Activated CD4-positive, alpha-beta T cell treated with anti-CD3 and anti-CD28 coated beads, Interleukin-2, amount 50 U/mL, for 16 hours (primary cell): ENCODE data around the gene SERF2.

Experiments used
- DNase-seq: peaks from one replicate; pipeline ENCODE4 v3.0.0-alpha.2; 2020

The SERF2 gene

DNA sequence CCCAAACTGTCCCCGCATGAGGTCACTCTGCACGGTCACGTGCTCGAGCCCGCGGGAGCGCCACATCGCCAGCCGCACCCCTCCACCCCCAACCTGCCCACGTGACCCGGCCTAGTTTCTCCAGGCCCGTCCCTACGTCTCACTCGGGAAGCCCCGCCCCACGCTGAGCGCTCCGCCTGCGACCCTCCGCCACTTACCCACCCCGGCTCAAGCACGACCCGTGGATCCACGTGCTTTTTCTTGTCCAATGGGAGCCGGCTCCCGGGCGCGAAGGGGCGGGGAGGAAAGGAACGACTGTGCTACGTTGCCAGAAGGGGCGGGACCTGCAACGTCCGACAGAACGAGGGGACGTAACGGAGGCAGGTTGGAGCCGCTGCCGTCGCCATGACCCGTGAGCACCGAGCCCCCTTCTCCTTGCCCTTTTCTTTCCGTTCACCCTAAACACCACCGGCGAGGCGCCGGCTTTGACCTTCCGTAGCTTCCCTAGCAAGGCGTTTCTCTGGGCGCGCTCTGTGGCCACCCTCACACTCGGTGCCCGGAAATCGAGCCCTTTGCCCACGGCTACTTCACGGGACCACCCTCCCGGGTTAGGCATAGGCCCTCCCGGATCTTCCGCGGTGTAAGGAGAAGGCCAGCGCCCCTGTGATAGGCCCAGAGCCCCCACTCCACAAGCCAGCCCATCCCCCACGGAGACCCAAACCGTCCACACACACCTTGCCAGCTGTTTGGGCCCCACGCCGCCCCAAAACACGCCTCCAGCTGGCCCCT, at the start of gene SERF2:
Gene SERF2 (plus strand): TSS at position 328 of the 768 bp plus-strand sequence. CDS start 57 bp downstream, at position 385.
- DNase-seq = peak; percentile 100

DNA sequence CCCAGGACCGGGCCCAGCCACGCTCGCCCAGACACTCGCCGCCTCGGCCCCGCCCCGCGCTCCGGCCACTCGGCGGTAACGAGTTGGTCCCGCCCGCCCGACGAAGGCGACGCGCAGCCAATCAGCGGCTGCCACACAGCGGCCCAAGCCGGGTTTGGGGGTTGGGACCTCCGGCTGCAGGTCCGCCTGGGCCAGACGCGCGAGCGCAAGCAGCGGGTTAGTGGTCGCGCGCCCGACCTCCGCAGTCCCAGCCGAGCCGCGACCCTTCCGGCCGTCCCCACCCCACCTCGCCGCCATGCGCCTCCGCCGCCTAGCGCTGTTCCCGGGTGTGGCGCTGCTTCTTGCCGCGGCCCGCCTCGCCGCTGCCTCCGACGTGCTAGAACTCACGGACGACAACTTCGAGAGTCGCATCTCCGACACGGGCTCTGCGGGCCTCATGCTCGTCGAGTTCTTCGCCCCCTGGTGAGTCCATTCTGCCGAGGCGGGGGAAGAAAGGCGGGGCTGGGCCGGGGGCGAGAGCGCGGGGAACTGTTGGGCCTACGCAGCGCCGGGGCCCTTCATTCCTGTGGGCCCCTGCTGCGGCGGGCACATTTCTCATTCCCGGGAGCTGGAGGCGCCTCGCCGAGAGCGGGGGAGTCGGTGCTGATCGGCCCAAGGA, 45.7 kb upstream of the SERF2 start, which contains the start of gene PDIA3:
Gene PDIA3 (plus strand): TSS at position 194 of the 658 bp plus-strand sequence. CDS start 102 bp downstream, at position 296.
- peak; percentile 95 for DNase-seq

DNA sequence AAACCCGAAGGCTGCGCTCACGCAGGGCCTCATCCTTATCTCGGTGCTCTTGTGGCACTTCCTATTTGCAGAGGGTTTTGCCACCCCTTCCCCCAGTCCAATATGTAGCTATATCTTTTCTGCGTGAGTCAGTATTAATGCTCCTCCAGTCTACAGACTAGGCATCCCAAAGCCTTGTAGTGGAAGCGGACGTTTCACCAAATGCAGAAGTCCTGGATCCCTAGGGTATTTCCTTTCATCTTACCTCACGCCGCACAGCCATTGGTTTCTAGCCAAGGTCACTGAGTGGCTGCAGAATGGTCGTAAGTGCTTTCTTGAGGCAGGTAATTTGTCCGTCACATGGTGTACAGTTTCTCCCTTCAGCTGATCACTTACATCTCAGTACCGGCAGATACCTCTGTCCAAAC, 45.2 kb upstream of the SERF2 start:
- DNase-seq = peak; percentile 30

DNA sequence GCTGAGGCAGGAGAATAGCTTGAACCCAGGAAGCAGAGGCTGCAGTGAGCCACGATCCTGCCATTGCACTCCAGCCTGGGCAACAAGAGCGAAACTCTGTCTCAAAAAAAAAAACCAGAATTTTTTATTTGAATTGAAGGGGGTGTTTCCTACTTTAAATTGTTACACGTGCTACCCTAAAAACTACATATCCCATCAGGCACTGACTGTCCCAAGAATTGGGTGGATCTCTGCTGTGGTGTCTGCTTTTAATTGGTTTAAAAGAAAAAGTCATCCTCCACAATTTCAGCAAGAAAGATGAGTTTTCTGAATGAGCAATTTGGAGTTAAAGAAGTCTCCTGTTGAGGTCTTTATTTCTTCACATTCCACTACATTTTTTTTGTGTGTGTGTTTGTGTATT, 43.7 kb upstream of the SERF2 start:
- DNase-seq = peak; percentile 45

DNA sequence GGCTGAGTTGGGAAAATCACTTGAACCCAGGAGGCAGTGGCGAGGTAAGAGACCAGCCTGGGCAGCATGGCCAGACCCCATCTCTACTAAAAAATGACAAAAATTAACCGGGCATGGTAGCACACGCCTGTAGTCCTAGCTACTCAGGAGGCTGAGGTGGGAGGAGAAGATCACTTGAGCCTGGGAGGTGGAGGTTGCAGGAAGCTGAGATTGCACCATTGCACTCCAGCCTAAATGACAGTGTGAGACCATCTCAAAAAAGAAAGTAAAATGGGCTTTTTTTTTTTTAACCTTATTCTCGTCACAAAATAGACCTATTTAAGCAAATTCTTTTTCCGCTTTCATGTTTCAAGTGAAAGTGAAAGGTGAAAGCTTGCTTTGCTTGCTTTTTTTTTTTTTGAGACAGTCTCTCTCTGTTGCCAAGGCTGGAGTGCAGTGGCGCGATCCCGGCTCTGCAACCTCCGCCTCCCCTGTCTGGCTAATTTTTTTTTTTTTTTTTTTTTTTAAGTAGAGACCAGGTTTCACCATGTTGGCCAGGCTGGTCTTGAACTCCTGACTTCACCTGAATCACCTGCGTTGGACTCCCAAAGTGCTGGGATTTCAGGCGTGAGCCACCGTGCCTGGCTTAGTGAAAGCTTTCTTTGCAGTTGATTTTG, 42.3 kb upstream of the SERF2 start:
- DNase-seq = peak; percentile 74

DNA sequence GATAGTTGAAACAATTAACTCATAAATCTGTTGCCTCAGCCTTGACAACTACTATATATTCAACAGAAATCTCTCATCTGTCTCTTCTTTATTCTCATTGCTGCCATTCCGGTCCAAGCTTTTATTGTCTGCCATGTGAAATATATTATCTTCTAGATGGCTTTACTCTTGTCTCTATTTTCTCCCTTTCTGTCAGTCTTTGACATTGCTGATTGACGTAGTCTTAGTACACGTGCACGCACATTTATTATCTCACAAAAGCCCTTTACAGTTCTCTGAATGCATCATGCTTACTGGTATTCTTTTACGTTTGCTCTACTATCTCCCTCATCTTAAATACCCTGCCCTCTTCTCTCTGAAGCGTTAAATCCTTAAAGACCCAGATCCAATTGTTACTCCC, 40.2 kb upstream of the SERF2 start:
- DNase-seq = no peak

DNA sequence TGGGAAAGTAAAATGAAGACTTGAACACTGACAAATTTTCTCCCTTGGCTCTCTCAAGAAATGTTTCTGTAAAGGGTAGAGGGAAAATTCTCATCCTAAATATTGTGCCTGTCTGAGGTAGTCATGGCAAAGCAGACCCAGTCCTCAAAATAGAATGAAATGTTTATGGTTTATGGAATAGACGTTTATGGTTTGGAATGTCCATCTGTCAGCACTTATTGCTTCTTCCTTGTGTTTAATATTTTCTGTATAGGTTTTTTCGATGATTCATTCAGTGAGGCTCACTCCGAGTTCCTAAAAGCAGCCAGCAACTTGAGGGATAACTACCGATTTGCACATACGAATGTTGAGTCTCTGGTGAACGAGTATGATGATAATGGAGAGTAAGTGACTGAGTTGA, 29.3 kb upstream of the SERF2 start:
- no peak for DNase-seq

DNA sequence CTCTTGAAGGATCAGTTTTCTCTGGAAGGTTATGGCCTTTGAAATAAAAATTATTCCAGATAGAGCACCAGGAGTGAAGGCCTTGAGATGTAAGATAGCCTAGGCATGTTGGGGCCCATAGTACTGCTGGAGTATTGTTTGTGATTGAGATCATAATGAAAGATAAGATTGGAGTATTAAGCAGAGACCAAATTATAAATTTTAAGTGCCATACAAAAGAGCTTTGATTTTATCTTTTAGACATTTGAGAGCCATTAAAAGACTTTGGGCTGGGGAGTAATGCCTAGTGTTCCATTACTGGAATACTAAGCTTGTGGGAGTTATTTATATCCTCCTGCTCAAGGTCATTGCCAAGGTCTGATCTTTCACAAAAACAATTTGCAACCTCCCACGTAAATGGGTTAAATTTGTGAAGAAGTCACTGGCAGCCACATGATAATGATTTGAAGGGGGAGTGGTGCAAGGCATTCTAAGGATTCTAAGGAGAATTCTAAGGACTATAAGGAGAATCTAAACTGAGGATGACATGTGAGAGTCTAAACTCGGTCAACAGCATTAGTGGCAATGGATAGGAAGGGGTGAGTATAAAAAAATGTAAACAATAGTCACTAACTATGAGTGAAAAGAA, 28.2 kb upstream of the SERF2 start:
- DNase-seq = no peak

DNA sequence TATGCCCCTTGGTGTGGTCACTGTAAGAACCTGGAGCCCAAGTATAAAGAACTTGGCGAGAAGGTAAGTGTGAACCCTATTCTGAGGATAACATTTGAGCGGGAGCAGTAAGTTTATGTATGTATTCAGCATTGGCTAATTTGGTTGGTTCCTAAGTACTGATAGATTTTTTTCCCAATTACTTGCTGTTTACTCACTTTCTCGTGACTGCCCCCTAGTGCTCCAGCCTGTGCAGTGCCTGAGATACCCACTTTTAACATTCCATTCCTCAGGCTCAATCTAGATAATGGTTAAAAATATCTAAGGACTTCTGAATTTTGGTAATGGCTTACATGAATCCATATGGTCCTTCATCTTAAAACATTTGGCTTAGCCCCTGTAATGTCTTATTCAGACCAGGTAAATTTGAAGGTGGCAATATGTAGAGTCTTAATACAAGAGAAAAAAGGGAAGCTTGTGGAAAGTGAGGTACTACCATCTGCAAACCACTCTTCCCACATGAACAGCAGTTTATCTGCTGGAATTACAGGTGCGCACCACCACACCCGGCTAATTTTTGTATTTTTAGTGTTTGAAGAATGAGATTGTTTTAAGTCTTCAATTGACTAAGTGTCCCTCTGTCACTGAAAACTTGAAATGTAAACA, 22.4 kb upstream of the SERF2 start:
- DNase-seq = peak; percentile 54

DNA sequence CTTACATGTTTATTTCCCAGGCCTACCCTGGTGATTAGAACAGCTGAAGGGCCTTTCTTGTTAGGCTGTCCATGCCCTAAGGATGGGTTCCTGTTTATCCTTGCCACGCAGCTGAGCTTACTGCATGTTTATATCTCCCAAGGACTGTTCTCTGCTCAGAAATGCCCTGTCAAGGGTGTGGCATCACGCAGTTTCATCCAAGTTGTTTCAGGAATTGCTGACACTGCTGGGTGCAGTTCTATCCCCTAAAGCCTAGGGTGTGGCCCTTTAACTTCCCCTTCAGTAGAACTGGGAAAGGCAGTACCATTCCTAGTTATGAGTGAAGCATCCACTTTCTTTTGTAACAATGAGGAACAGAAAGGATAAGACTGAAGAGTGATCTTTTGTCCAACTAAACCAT, 20.3 kb upstream of the SERF2 start:
- DNase-seq = no peak

DNA sequence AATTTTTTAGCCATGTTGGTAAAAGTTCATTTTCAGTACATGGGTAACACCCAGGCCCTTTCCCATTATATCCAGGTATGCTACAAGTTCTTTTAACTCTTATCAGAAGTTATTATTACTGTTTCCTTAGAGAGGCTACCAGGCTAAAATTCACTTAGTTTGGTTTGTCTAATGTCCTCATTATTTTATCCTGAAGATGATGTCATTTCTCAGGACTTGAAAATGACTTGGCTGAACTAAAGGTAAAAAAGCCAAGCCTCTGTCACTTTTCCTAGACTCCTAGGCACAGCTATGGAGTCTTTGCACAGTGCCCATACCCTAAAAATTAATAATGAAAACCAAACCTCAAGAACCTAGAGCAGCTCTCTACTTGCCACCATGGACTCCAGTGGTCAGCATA, 19.5 kb upstream of the SERF2 start:
- DNase-seq = no peak

DNA sequence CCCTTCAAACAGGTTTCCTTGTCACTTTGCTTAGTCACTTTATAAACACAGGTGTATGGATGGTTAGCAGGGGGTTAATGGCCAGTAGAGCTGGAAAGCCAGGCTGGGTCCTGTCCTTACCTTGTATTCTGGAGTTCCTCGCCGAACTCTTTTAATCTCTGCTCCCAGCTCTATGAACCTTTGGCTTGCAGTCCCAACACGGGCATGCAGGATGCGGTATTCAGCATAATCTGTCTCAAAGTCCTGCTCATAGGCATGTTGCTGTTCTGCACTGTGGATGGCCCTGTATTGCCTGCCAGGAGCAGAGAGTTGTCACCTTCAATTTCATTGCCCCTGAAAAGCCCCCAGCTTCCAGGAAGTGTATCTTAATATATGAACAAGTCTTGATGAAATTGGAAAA, 18.1 kb upstream of the SERF2 start:
- no peak for DNase-seq

DNA sequence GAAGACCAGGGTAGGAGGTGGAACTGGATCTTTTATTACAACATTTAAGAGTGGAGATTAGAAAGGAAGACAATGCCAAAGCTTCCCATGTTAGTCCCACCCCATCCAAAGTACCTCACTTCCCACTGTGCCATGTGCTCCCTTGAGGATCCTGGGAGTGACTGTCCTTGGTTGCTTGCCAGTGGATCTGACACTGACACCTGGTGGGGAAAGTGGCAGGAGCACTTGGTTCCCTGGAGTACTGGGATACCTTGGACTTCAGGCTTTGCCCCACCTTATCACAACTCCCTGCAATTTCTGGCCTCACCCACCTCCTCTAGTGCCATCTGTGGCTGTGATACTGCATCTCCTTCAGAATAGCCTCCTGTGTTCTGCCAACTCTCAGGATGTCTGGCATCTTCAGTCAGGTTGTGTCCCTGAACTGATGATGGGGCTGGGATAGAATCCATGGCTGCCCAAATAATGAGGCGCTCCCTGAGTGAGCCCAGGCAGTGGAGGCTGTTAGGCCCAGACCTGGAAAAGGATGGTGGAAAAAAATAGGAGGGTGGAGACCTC, 16.6 kb upstream of the SERF2 start:
- no peak for DNase-seq

DNA sequence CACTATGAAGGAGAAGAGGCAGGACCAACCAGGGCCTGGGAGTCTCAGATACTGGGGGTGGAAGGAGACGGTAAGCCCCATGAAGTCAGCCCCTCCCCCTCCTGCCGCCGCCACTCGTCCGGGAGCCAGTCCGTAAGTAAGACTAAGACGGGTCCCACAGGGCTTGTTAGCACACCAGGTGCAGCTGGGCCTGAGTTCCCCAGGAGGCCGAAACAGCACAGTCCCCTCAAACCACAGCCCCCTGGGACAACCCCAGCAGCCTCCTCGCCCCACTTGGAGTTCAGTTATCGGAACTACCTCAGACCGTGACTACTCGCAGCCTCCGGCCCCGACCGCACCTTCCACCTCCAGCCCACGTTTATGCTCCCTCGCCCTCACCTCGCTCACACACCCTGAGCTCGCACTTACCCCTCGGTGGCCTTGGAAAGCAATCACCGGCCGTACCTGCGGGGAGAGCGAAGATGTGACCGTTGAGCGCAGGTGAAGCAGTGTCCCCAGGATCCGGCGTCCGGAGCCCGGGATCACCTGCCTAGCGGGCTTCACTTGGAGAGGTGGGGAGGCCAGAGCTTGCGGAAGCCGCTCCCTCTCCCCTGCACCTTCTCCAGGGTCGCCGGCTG, 15.9 kb upstream of the SERF2 start:
- no peak for DNase-seq

DNA sequence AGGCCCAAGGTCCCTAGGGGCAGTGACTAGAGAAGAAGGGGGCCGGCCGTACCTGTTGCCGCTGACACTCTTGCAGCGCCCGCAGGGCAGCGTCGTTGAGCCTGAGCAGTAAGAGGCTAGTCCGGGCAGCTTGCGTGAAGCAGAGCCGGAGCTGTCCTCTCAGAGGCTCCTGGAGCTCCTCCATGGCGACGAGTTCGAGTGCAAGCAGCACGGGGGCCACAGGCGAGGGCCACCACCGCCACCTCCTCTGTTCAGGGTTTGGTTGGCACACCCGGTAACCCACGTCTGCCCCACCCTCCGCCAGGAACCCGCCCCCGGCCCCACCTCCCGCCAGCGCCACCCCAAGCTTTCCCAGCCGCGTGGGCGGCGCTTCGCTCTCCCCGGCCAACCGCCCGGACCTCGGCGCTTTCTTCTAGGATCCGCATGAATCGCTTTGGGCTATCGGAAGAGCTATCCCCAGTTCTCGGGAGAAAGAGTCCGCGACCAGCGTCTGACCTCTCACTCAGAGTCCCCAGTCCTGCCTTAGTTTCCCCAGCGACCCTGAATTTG, 15.3 kb upstream of the SERF2 start, which contains the start of gene ELL3:
Gene ELL3 (minus strand): TSS at position 249 of the 549 bp plus-strand sequence. CDS start 65 bp downstream, at position 184.
- peak; percentile 79 for DNase-seq

DNA sequence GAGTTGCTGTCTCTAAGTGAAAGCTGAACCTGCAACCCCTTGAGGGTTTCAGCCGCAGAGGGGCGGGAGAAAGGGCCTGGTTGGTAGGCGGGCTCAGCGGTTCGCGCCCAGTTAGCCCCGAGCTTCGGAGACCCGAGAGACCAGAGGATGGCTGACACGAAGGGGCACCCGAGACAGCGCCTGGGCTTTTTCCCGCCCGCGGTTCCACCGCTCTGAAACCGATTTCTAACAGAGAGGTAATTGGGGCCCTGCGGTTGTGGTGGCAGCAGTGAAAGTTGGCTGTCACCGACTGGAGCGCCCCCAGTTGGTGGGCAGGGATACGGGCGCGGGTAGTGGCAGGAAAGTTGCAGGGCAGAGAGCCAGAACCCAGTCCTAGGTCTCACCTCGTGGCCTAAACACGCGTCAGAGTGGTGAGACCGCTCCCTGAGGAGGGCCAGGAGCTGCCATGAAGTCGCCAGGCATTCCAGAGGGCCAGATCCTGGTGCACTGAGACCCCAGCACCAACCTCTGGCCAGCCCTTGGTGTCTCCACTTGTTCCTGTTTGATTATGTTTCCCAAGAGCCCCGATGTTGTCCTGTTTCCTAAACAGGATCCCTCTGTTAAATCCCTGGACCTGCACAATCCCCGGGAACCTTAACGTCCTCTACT, 14.7 kb upstream of the SERF2 start:
- DNase-seq = peak; percentile 88

DNA sequence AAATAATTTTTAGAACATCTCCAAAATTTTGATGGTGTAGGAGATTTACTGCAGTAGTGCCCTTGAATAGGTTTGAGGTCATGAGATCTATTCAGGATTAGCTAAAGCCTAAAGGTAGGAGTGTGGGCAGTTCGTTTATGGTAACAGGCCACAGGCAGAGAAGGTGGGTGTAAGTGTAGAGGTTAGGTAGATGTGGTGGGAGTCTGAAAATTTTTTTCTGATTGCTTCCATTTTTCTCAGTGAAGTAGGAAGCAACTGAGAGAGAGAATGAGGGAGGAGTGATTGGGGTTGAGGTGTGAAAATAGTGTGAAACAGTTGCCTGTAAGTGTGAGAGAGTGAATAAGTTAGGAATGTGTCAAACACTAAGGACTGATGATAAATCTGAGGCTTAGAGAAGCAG, 13.1 kb upstream of the SERF2 start:
- no peak for DNase-seq

DNA sequence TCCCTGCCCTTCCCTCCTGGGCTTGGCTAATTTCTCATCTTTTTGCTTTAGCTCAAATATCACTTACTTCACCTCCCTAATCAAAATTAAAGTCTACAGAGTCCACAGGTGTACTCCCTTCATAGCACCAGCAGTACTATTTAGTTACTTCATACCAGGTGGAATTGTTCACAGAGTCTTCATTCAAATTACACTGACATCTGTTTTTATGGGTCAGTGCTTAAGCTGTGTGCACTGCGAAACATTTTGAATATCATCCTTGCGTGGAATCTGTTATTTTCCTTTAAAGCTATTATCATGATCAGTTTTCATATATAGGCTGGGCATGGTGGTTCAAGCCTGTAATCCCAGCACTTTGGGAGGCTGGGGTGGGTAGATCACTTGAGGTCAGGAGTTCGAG, 2.7 kb upstream of the SERF2 start:
- DNase-seq = no peak

DNA sequence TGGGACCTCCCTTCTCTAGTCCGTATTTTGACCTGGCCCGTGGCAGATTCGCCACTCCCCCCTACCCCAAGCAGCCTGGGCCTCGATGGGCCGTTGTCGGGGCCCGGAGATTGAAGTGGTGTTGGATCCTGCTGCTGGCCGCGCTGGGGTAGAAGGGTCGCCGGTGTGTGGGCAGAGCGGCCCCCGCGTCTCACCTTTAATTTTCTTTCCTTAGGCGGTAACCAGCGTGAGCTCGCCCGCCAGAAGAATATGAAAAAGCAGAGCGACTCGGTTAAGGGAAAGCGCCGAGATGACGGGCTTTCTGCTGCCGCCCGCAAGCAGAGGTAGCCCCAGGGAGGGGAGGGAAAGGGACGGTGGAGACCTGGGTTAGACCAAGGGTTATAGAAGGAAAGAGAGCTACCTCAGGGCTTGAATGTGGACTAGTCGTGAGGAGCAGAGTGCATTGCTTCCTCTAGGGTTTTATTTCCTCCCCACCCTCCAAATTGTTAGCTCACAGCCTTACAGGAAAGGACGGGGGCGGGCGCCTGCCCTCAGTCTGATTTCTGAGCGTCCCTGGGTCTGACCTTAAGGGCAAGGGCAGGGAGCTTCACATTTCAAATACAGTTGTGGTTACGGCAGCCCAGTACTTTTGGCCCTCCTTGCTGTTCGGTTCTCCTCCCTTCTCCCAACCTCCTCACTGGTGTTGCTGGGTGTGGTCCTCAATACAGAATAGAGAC, 799 bp downstream of the SERF2 start:
- peak; percentile 42 for DNase-seq

DNA sequence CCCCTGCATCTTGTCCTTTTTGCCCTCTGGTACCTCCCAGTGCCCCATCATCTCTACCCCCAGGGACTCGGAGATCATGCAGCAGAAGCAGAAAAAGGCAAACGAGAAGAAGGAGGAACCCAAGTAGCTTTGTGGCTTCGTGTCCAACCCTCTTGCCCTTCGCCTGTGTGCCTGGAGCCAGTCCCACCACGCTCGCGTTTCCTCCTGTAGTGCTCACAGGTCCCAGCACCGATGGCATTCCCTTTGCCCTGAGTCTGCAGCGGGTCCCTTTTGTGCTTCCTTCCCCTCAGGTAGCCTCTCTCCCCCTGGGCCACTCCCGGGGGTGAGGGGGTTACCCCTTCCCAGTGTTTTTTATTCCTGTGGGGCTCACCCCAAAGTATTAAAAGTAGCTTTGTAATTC, 1.5 kb downstream of the SERF2 start:
- no peak for DNase-seq
